Right renal cortex interstitium (tissue), 3 donors: ENCODE results near the gene USP3. TPM values are rescaled to one million over a fixed set of nuclear protein-coding genes. Genes with fewer than 3 reads are reported as not detected.
"Not testable (repeated sequence)": the region's sequence is repeated elsewhere in the genome, so short reads cannot be mapped to it uniquely, and the experiment has no call there.

Experiments used
- DNase-seq, 3 donors: peaks; one replicate each; pipeline ENCODE4 v3.0.0-alpha.2; 2013; ENCODE audit warnings: low read depth in 3 of 3, low spot score in 2 of 3
- polyA plus RNA-seq, 3 donors: library from polyadenylated mRNA; unstranded; fragments of 120-200 nt; gene quantifications; one replicate each; pipeline ENCODE4 v1.2.1, GENCODE V29; 2013; ENCODE audit not compliant: insufficient read length in 3 of 3

Gene USP3
- polyA plus RNA-seq, 3 donors, result 36.9 to 37.5 (median 37.4) TPM

DNA sequence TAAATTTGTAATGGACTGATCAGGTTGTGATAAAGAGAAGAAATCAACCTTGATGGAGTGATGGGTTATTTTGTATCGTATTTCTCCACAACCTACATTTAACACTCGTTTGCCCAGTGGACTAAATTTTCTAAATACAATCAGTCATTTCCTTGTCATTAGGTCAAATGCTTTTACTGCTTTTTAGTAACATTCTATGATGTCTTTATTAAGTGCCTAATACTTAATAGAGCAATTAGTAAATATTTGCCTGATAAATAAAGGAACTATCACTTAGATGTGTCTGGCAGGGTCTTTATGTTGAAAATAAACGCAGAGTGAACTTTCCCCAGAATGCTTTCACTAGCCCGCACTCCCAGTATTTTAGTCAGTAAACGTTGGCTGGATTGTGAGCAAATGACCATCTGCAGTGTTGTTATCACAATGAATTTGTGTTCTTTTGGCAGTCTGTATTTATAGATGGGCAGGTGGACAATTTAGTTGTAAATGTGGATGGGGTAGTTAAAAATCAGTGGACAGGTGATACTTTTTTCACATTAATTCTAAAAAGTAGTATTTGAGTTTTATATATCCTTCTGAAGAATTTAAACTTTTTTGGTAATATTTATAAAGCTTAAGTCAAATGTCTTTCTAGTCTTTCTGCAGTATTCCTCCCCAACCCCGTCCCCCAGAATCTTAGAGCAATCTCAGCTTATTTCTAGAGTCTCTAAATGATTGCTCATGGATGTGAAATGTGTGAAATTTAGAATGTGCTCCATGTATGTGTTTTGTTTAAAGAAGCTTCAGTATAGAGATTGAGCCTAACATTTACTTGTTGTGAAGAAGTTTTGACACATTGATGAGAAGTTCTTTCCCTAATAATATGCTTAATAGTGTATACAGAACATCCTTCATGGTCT, 4.9 kb downstream of the USP3 start:
- DNase-seq, result no peak

DNA sequence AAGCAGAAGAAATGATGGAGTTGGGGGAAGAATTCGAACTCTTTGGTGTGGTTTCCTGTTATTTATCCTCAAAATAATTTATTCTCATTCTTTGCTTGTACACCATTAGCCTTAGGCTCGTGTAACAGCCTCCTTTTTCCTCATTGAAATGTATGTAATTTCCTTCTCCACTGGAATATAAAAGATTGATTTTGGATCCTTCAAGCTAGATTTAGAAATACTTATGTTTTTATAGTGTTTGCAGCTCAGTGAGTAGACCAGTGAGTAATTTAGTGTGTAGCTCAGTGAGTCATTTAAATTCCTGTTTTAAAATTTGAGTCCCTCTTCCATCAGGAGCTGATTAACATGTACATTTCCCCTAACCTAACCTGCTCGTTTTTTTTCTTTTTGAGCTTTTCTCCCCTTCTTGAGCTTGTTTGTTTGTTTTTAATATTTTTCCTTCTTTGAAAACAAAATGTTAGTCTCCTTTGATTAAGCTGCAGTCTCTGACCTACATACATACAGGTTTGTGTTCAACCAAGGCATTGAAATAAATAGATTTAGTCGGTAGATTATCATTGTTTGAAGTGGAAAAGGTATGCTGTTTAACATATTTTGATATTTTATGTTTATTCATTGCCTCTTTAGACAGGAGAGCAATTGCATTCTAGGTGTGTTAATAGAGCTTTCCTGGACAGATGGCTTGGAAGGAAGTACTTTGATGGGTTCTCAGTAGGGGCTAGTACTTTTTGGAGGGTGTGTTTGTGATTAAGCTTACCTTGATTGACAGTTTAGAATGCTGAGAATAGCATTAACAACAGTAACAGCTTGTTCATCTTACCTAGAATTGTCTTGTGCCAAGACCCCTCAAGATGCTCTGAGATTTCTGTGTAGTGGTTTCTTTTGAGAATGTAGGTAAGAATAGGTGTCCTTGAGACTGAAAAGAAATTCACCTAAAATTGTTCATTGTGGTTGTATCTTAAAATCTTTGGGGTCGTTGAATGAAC, 5.9 kb downstream of the USP3 start:
- no peak for DNase-seq

DNA sequence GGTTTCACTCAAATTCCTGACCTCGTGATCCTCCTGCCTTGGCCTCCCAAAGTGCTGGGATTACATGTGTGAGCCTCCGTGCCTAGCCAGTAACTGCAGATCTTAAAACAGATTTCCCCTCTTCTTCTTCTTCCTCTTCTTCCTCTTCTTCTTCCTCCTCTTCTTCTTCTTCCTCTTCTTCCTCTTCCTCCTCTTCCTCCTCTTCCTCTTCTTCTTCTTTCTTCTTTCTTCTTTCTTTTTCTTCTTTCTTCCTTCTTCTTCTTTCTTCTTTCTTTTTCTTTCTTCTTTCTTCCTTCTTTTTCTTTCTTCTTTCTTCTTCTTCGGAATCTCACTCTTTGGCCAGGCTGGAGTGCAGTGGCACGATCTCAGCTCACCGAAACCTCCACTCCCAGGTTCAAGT, 7.8 kb downstream of the USP3 start:
- DNase-seq, result no peak

DNA sequence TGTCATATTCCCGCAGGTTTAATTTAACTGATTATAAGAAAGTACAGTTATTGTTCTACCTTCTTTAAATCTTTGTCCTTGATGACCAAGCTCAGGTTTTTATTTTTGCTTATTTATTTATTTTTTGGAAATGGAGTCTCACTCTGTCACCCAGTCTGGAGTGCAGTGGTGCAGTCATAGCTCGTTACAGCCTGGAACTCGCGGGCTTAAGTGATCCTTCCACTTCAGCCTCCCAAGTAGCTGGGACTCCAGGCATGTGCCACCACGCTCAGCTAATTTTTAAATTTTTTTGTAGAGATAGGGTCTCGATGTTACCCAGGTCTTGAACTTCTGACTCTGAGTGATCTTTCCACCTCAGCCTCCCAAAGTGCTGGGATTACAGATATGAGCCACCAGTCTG, 8.9 kb downstream of the USP3 start:
- no peak for DNase-seq

DNA sequence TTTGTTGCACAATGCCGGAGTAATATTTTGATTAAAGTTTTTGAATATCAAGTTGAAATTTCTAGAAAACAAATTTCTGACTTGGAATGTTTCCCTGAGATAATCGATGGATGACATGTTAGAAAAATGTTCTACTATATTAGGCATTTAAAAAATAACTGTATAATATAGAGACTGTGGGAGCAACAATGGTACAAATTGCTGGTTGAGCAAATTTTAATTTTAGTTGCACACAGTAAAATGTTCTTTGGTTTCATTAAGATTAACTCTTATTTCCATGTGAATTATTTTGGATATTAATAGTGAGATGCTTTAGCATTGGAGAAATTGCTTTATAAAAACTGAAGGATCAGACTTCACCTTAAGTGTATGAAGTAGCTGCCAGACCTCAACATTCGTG, 9.3 kb downstream of the USP3 start:
- no peak for DNase-seq

DNA sequence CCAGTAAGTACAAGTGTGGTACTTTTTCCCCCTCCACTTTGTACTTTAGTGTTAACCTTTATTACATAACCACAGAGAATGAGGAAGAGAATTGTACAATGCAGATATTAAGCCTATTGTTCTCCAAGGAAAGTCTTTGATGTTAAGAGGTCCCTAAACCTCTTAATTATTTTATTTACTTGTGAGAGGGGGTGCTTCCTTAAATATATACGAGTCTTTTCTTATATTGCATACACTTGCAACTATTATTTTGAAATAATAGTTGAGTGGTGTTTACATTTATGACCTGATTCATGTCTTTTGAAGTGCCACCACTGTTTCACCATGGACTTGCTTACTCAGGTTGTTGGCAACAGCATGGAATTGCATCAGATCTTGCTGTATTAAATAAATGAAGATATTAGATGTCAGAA, 10.1 kb downstream of the USP3 start:
- DNase-seq, result no peak

DNA sequence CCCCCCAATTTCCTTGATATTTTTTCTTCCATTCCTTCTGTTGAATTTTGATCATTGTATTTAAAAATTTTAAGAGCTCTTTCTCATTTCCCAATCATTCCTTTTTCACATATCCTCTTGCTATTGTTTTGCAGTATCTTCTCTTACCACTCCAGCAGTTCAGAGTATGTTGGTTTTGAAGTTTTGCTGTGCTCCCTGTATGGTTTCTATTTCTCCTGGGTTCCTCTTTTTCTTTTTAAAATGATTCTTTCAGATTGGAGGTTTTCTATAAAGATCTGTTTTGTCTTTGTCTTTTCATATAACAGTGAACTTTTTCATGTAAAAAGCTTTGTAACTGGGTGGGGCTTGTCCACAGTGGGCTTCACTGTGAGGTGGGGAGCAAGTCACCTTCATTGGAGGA, 12.8 kb downstream of the USP3 start:
- no peak for DNase-seq

DNA sequence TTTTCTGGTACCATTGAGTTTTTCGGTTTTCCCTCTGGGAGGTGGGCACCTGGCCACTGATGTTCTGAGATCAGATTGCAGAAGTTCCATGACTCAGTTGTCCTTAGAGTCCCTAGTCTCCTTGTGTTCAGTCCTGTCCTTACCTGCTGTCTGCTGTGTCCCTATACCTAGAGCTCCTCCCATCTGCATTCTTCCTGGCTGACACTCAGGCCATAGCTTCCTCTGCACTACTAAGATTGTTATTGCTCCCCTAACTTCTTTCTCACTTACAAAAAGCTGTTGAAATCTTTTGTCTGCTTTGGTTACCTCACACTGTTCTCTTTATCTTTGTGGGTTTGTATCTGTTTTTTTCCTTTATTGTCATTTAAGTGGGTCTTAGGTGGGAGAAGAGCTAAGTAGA, 13.2 kb downstream of the USP3 start:
- no peak for DNase-seq

DNA sequence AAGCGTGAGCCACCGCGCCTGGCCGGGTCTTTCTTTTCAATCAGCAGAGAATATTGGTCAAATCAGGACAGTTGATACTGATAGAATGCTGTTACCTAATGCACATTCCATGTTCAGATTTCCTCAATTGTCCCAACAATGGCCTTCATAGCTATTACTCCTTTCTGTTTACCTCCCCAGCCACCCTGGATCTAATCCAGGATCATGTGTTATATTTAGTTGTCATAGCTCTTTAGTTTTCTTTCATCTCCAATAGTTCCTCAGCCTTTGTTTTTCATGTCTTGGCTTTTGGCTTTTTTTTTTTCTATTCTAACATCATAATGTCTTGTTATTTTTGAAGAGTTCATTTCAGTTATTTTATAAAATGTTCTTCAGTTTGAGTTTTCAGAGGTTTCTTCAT, 14.6 kb downstream of the USP3 start:
- no peak for DNase-seq

DNA sequence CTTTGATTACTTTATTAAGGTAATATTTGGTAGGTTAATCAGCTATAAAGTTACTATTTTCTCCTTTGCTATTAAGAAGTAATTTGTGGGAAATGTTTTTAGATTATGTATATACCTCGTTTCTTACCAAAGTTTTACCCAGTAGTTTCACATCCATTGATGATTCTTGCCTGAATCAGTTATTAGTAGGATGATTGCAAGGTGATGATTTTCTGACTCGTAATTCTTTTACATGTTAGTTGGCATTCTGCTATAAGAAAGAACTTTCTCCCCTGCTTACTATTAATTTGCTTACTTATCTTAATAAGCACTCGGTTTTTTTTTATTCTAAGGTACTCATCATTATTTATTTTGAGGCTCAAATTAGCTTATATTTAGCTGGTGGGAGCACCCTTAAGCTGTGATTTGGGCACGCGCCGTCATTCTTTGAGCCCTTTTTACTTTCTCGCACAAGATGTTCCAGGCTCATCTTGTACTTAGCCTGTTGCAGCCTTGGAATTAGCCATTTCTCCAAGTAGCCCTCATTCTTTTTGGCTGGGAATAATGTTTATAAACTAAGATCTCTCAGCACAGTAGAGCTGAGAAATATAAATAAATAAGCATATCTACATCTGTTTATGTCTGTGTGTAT, 15.3 kb downstream of the USP3 start:
- no peak for DNase-seq

DNA sequence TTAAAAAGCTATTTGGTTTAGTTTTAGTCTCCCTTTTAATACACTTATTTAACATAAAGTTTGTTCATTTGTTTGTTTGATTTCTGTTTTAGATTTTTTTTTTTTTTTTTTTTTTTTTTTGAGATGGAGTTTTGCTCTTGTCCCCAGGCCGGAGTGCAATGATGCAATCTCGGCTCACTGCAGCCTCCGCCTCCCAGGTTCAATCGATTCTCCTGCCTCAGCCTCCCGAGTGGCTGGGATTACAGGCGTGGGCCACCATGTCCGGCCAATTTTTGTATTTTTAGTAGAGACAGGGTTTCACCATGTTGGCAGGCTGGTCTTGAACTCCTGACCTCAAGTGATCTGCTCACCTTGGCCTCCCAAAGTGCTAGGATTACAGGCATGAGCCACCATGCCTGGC, 16.1 kb downstream of the USP3 start:
- DNase-seq, result not testable (repeated sequence)

DNA sequence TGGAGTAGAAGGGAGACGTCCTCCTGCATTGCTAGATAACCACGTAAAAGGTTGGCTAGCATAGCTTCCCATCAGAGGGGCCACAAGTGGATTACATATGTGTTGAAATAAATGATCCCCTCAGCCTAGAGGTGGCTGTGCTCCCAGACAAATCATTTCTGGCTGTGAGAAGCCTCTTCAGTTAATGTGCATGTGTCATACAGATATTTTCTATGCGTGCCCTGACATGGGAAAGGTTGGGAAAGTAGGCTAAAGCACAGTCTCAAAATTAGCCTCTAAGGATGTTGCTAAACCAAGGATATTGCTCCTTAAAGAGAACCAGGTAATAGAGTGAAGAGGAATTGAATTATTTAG, 17.8 kb downstream of the USP3 start:
- DNase-seq, result no peak

DNA sequence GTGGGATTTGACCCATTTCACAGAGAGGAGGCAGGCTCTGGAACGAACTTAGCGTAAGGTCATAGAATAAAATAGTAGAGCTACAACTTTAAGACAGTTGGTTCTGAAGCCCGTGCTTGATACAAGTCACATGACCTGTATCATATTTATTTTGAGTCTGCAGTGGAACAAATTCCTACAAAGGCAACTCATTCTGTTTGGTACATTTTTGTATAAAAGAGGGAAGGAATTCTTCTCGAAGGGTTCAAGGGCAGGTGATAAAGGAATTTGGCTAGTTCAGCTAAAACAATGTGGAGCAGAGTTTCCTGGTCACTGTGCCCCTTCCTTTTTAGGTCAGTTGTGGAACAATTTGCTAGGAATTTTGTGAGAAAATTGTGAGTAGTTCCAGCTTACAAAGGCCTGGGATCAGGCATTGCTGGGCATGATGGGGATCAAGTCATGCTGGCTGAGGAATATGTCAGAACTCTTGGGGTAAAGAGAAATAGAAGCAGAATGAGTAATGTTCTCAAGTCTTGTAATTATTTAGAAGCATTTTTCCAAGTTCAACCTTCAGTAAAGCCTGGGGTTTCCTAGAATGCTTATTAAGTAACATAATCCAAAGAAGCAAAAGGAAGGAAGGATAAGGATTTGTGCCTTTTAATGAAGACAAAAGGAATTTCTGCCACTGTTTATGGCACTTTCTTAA, 19.1 kb downstream of the USP3 start:
- DNase-seq, result no peak

DNA sequence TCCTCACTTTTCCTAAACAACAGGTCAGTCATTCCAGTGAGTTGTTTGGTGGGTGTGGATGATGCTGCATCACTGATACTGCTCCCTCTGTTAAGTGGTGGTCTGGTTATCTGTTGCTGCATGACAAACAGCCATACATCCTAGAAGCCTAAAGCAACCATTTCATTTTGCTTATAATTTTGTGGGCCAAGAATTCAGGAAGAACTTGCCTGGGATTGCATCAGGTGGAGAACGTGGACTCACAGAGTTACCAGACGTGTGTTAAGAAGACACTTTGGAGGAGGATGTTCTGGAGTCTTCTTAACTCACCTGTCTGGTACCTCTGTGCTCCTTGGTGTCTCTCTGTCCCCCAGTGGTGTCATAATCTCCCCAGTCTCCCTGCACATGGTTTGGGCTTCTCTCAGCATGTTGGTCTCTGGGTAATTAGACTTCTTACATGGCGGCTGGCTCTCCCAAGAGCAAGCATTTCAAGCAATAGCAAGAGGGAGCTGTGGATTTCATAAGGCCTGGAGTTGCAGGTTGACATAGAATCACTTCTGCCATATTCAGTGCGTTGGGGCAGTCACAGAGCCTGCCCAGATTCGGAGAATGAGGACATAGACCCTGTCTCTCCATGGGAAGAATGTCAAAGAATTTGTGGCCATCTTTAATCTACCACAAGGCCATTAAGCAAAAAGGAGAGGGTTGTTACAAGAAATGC, 20.1 kb downstream of the USP3 start:
- DNase-seq, result no peak

DNA sequence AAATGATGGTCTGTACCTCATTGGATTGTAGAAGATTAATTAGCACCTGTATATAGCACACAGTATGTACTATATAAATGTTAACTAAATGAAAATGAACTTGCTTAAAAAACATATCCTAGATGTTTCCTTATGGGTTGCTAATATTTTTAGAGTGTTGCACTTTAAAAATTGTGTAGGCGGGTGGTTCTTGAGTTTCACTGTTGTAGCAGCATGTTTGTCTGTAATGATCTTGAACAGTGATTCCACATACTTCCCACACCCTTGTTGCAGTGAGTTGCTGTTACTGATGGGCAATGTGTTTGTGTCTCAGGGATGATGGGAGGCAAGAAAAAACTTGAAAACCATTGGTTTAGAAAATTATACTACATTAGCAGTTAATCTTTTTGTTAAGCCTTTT, 22.0 kb downstream of the USP3 start:
- no peak for DNase-seq

DNA sequence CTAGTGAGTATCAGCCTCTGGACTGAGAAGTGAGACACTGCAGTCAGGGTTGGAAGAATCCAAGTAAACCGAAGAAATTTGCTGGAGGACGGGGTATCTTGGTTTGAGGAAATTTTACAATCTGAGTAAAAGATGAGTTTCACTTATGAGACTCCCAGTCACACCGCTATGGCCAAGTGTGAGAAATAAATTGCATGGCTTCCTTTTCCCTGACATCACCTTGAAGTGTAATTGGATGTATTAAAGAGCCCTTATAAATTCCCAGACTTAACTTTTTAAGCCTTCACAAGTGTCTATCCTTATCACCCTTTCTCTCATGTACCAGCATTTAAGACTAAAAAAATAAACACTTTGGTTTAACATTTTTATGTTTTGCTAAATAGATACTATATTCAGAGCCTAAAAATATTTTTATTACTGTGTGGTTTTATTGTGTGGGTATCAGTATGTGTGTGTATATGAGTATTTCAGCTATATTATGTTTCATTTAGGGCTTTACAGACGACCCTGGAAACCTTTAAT, 23.8 kb downstream of the USP3 start:
- DNase-seq, result no peak

DNA sequence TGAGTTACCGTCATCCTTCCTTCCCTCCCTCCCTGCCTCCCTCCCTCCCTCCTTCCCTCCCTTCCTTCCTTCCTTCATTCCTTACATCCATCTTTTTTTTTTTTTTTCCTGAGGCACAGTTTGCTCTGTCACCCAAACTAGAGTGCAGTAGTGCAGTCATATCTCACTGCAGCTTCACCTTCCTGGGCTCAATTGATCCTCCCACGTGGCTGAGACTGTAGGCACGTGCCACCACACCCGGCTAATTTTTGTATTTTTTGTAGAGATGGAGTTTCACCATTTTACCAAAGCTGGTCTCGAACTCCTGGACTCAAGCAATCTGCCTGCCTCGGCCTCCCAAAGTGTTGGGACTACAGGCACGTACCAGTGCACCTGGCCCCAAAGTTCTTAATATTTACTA, 25.8 kb downstream of the USP3 start:
- no peak for DNase-seq

DNA sequence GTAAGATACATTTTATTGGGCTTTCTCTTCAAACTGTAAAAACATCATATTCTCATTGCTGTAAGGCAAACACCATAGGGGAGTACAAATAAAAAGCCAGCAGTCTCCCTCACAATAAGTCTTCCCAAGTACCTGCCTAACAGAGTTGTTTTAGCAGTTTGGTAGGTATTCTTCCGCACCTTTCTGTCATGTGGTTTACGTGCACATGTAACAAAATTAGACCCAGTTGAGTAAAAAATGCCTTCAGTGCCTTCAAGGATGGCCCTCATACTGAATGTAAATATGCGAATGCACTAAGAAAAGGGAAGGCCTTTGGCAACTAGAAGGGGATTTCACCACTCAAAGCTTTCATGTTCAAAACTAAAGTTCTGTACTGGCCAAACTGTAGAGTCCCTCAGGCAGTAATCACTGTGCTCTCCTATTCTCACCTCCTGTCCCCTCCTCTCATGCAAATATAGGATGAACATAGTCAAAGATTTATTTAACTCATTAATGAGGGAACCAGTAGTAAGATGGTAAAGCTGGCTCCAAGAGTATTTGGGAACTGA, 26.4 kb downstream of the USP3 start:
- no peak for DNase-seq

DNA sequence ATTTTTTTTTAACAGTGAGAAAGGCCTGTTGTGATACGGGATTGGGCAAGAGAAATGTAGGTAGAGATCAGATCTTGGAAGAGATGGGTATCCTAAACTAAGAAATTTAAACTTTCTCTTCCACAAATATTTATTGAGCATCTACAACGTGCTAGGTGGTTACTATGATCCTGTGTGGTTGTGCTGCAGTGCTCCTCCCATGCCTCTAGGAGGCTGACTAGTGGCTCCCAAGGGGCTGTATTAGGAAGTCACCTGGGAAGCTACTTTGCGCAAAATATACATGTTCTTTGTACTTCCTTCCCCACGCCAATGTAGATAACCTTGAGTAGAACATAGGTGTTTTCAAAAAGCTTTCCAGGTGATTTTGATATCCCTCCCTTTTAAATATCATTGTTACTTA, 27.2 kb downstream of the USP3 start:
- no peak for DNase-seq
